SK-N-SH treated with all-trans-retinoic acid at 6 μM for 48 hours (cell line): ENCODE results near the gene HLA-F.

ENCODE experiments used
- ATAC-seq: fragments of 200-7000 bp; cut with Tn5 transposase; 3 replicates; pipeline ENCODE4 v1.9.1; 2020; ENCODE audit warnings: mild to moderate bottlenecking, moderate library complexity
- BACH2 ChIP-seq: fragments of 250-450 bp; sonication (Bioruptor Pico); IDR thresholded peaks from 2 replicates; pipeline ENCODE4 v1.9.0; 2021; ENCODE audit warnings: mild to moderate bottlenecking, borderline replicate concordance
- CSDC2 ChIP-seq: fragments of 250-450 bp; sonication (Bioruptor Pico); IDR thresholded peaks from 2 replicates; pipeline ENCODE4 v1.5.0; 2020; ENCODE audit warnings: mild to moderate bottlenecking, moderate library complexity
- ESRRG ChIP-seq: fragments of 250-450 bp; sonication (Bioruptor Pico); IDR thresholded peaks from 2 replicates; pipeline ENCODE4 v1.6.1; 2021; ENCODE audit warnings: mild to moderate bottlenecking
- GLIS3 ChIP-seq: fragments of 250-450 bp; sonication (Bioruptor Pico); IDR thresholded peaks from 2 replicates; pipeline ENCODE4 v1.5.0; 2020; ENCODE audit warnings: mild to moderate bottlenecking, moderate library complexity
- ISL1 ChIP-seq: fragments of 250-450 bp; sonication (Bioruptor Pico); IDR thresholded peaks from 2 replicates; pipeline ENCODE4 v2.1.2; 2022; ENCODE audit warnings: mild to moderate bottlenecking, moderate library complexity
- OSR1 ChIP-seq: fragments of 250-450 bp; sonication (Bioruptor Pico); IDR thresholded peaks from 2 replicates; pipeline ENCODE4 v1.8.0; 2022; ENCODE audit warnings: moderate library complexity, mild to moderate bottlenecking, inconsistent platforms
- PPARA ChIP-seq: fragments of 250-450 bp; sonication (Bioruptor Pico); IDR thresholded peaks from 2 replicates; pipeline ENCODE4 v1.5.0; 2020; ENCODE audit warnings: mild to moderate bottlenecking, borderline replicate concordance
- RARB ChIP-seq: fragments of 250-450 bp; sonication (Bioruptor Pico); IDR thresholded peaks from 2 replicates; pipeline ENCODE4 v1.8.0; 2021; ENCODE audit warnings: mild to moderate bottlenecking, moderate library complexity
- SNAI2 ChIP-seq: fragments of 250-450 bp; sonication (Bioruptor Pico); IDR thresholded peaks from 2 replicates; pipeline ENCODE4 v1.5.0; 2020; ENCODE audit warnings: mild to moderate bottlenecking, moderate library complexity
- TCF4 ChIP-seq: fragments of 250-450 bp; sonication (Bioruptor Pico); IDR thresholded peaks from 2 replicates; pipeline ENCODE4 v1.8.0; 2021; ENCODE audit warnings: mild to moderate bottlenecking, moderate library complexity, borderline replicate concordance
- TOX ChIP-seq: fragments of 250-450 bp; sonication (Bioruptor Pico); IDR thresholded peaks from 2 replicates; pipeline ENCODE4 v1.8.0; 2021; ENCODE audit warnings: mild to moderate bottlenecking, moderate library complexity, borderline replicate concordance
- ZC3H10 ChIP-seq: fragments of 250-450 bp; sonication (Bioruptor Pico); IDR thresholded peaks from 2 replicates; pipeline ENCODE4 v1.5.1; 2021; ENCODE audit warnings: mild to moderate bottlenecking, moderate library complexity
- ZFP3 ChIP-seq: fragments of 250-450 bp; sonication (Bioruptor Pico); IDR thresholded peaks from 2 replicates; pipeline ENCODE4 v1.5.0; 2020; ENCODE audit warnings: mild to moderate bottlenecking, moderate library complexity
- ZFP30 ChIP-seq: fragments of 450-650 bp; formaldehyde crosslinking; IDR thresholded peaks from 2 replicates; pipeline ENCODE4 v1.5.0; 2022; ENCODE audit warnings: mild to moderate bottlenecking, moderate library complexity
- ZNF565 ChIP-seq: fragments of 450-650 bp; formaldehyde crosslinking; conservative IDR thresholded peaks from 2 replicates; pipeline ENCODE4 v1.5.0; 2020; ENCODE audit warnings: low read depth, mild to moderate bottlenecking, moderate library complexity
- ZNF70 ChIP-seq: fragments of 450-650 bp; formaldehyde crosslinking; IDR thresholded peaks from 2 replicates; pipeline ENCODE4 v1.5.0; 2020; ENCODE audit warnings: mild to moderate bottlenecking, moderate library complexity
- TF ChIP-seq, protein P1 (sequence below): fragments of 250-450 bp; sonication (Bioruptor Pico); IDR thresholded peaks from 2 replicates; pipeline ENCODE4 v1.8.0; 2021; ENCODE audit warnings: low read depth, mild to moderate bottlenecking, moderate library complexity, borderline replicate concordance
- TF ChIP-seq, protein P2 (sequence below): fragments of 250-450 bp; sonication (Bioruptor Pico); IDR thresholded peaks from 2 replicates; pipeline ENCODE4 v1.5.1; 2021; ENCODE audit warnings: mild to moderate bottlenecking, moderate library complexity
- TF ChIP-seq, protein P3 (sequence below): fragments of 250-450 bp; sonication (Bioruptor Pico); IDR thresholded peaks from 2 replicates; pipeline ENCODE4 v1.5.1; 2020; ENCODE audit warnings: low read depth, mild to moderate bottlenecking, moderate library complexity
- TF ChIP-seq, protein P4 (sequence below): fragments of 250-450 bp; sonication (Bioruptor Pico); IDR thresholded peaks from 2 replicates; pipeline ENCODE4 v1.5.0; 2020; ENCODE audit warnings: mild to moderate bottlenecking, moderate library complexity

HLA-F gene

DNA sequence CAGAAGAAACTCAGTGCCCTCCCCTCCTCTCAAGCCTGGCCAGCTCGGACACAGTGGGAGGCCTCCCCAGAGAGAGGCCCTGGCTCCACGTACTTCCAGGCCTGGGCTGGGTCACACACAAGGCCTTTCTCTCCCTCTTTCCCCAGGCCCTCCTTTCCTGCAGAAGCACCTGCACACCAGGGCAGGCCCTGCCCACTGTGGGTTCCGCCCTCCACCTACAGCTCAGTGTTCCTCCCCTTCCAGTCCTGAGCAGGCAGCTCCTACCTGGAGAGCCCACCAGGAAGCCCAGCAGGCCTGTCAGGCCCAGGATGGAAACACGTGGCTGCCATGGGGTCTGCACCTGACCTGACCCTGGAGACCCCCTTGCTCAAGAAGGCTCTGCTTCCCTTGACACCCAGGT, 18.9 kb downstream of the HLA-F start:
- TF ChIP-seq BACH2 (CRISPR knock-in tag) (no peak), SNAI2 (CRISPR knock-in tag) (no peak), TOX (CRISPR knock-in tag) (no peak), OSR1 (no peak), RARB (CRISPR knock-in tag) (no peak), ZNF70 (CRISPR knock-in tag) (no peak), TCF4 (no peak), ZC3H10 (CRISPR knock-in tag) (no peak), ISL1 (CRISPR knock-in tag) (no peak), ZNF565 (no peak), PPARA (CRISPR knock-in tag) (no peak), ESRRG (no peak), GLIS3 (CRISPR knock-in tag) (no peak), ZFP30 (no peak)
- TF ChIP-seq, protein P1, sequence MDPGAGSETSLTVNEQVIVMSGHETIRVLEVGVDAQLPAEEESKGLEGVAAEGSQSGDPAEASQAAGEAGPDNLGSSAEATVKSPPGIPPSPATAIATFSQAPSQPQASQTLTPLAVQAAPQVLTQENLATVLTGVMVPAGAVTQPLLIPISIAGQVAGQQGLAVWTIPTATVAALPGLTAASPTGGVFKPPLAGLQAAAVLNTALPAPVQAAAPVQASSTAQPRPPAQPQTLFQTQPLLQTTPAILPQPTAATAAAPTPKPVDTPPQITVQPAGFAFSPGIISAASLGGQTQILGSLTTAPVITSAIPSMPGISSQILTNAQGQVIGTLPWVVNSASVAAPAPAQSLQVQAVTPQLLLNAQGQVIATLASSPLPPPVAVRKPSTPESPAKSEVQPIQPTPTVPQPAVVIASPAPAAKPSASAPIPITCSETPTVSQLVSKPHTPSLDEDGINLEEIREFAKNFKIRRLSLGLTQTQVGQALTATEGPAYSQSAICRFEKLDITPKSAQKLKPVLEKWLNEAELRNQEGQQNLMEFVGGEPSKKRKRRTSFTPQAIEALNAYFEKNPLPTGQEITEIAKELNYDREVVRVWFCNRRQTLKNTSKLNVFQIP (CRISPR knock-in tag) = no peak
- TF ChIP-seq, protein P2, sequence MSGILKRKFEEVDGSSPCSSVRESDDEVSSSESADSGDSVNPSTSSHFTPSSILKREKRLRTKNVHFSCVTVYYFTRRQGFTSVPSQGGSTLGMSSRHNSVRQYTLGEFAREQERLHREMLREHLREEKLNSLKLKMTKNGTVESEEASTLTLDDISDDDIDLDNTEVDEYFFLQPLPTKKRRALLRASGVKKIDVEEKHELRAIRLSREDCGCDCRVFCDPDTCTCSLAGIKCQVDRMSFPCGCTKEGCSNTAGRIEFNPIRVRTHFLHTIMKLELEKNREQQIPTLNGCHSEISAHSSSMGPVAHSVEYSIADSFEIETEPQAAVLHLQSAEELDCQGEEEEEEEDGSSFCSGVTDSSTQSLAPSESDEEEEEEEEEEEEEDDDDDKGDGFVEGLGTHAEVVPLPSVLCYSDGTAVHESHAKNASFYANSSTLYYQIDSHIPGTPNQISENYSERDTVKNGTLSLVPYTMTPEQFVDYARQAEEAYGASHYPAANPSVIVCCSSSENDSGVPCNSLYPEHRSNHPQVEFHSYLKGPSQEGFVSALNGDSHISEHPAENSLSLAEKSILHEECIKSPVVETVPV (CRISPR knock-in tag) = no peak
- no peak for ATAC-seq

DNA sequence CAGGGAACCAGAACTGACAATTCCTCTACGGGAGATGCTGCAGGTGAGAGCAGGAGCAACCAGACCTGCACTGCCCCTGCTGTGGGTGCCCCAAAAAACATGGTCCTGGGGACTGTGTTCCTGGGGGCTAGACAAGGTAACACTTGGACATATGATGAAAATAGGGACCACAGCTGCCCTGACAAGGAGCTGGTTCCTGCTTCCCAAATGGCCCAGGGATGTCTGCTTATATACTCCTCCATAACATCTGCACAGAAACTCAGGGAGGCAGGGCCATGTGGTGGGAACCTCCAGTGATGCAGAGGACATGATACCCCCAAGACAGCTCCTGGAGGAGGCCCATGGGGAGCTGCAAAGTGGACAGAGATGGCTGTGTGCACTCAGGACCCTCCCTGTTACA, 19.8 kb downstream of the HLA-F start:
- ATAC-seq = no peak
- no peak for TF ChIP-seq CSDC2 (CRISPR knock-in tag)
- no peak for TF ChIP-seq ESRRG
- no peak for TF ChIP-seq ZC3H10 (CRISPR knock-in tag)
- no peak for TF ChIP-seq TCF4
- no peak for TF ChIP-seq RARB (CRISPR knock-in tag)
- TF ChIP-seq SNAI2 (CRISPR knock-in tag) = no peak
- TF ChIP-seq, protein P1 (CRISPR knock-in tag) = no peak
- TF ChIP-seq OSR1 = no peak
- TF ChIP-seq, protein P2 (CRISPR knock-in tag) = no peak
- no peak for TF ChIP-seq ISL1 (CRISPR knock-in tag)
- no peak for TF ChIP-seq ZFP30
- TF ChIP-seq, all 23 proteins: peak for 0

DNA sequence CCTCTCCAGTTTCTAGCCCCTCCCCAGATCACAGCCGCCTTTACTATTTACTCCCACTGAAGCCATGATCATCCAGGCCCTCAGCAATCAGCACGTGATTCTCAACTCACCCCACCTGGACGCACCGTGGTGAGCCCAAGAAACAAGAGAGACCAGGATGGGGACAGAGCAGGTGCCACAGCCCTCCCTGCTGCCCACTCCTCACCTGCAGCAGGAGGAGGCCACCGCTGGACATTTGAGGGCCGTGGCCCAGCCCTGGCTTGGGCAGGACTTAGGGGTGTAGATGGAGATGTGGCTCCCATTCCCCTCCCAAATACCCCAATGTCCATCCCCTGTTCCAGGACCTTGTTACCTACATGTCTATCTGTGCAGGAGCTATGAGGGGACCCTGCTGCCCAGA, 20.3 kb downstream of the HLA-F start:
- no peak for TF ChIP-seq ESRRG
- no peak for TF ChIP-seq GLIS3 (CRISPR knock-in tag)
- TF ChIP-seq ZFP30 = no peak
- TF ChIP-seq SNAI2 (CRISPR knock-in tag) = no peak
- no peak for TF ChIP-seq TOX (CRISPR knock-in tag)
- TF ChIP-seq PPARA (CRISPR knock-in tag) = no peak
- no peak for TF ChIP-seq TCF4
- no peak for TF ChIP-seq ISL1 (CRISPR knock-in tag)
- no peak for TF ChIP-seq ZFP3 (CRISPR knock-in tag)
- TF ChIP-seq, protein P3, sequence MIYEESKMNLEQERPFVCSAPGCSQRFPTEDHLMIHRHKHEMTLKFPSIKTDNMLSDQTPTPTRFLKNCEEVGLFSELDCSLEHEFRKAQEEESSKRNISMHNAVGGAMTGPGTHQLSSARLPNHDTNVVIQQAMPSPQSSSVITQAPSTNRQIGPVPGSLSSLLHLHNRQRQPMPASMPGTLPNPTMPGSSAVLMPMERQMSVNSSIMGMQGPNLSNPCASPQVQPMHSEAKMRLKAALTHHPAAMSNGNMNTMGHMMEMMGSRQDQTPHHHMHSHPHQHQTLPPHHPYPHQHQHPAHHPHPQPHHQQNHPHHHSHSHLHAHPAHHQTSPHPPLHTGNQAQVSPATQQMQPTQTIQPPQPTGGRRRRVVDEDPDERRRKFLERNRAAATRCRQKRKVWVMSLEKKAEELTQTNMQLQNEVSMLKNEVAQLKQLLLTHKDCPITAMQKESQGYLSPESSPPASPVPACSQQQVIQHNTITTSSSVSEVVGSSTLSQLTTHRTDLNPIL (CRISPR knock-in tag) = no peak
- no peak for TF ChIP-seq ZC3H10 (CRISPR knock-in tag)
- no peak for TF ChIP-seq ZNF565
- TF ChIP-seq, protein P4, sequence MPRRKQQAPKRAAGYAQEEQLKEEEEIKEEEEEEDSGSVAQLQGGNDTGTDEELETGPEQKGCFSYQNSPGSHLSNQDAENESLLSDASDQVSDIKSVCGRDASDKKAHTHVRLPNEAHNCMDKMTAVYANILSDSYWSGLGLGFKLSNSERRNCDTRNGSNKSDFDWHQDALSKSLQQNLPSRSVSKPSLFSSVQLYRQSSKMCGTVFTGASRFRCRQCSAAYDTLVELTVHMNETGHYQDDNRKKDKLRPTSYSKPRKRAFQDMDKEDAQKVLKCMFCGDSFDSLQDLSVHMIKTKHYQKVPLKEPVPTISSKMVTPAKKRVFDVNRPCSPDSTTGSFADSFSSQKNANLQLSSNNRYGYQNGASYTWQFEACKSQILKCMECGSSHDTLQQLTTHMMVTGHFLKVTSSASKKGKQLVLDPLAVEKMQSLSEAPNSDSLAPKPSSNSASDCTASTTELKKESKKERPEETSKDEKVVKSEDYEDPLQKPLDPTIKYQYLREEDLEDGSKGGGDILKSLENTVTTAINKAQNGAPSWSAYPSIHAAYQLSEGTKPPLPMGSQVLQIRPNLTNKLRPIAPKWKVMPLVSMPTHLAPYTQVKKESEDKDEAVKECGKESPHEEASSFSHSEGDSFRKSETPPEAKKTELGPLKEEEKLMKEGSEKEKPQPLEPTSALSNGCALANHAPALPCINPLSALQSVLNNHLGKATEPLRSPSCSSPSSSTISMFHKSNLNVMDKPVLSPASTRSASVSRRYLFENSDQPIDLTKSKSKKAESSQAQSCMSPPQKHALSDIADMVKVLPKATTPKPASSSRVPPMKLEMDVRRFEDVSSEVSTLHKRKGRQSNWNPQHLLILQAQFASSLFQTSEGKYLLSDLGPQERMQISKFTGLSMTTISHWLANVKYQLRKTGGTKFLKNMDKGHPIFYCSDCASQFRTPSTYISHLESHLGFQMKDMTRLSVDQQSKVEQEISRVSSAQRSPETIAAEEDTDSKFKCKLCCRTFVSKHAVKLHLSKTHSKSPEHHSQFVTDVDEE (CRISPR knock-in tag) = no peak
- TF ChIP-seq, protein P1 (CRISPR knock-in tag) = no peak
- no peak for TF ChIP-seq CSDC2 (CRISPR knock-in tag)
- ATAC-seq = no peak
